CD4-positive, alpha-beta T cell (primary cell): ENCODE results near the gene CFAP43. TPM values are rescaled to one million over a fixed set of nuclear protein-coding genes. Genes with fewer than 3 reads are reported as not detected.

ENCODE experiments used
- ATAC-seq: fragments of 200-7000 bp; cut with Tn5 transposase; one replicate; pipeline ENCODE4 v1.10.0; 2022; ENCODE audit warnings: mild to moderate bottlenecking; ENCODE audit not compliant: poor library complexity
- CTCF ChIA-PET: fragments of 350-600 bp; sonication (Branson Sonifier 250); formaldehyde crosslinking; loops from one replicate; lab custom pipeline; 2021; ENCODE audit warnings: antibody characterized with exemption, inconsistent platforms; lab: Charles Lee
- POLR2A ChIA-PET: fragments of 350-600 bp; sonication (Branson Sonifier 250); formaldehyde crosslinking; loops from one replicate; lab custom pipeline; 2021; ENCODE audit warnings: antibody characterized with exemption, inconsistent platforms; lab: Charles Lee
- DNase-seq, 14 experiments: peaks; one replicate each; pipeline ENCODE4 v3.0.0-alpha.2; 2013 to 2020; ENCODE audit warnings: mixed read lengths in 2 of 14
- H3K27ac ChIP-seq, 2 donors: one replicate each; pipeline versions ENCODE4 v1.5.1 to v1.7.0; 2013; ENCODE audit warnings: low read length in 2 of 2, low read depth in 1 of 2, mild to moderate bottlenecking in 1 of 2
- H3K27me3 ChIP-seq, 2 experiments: 1 replicate in 1 of 2; 2 replicates in 1 of 2; pipeline versions ENCODE4 v1.6.1 to v1.7.0; 2013; ENCODE audit warnings: low read length in 2 of 2, control low read depth in 1 of 2, mild to moderate bottlenecking in 1 of 2, moderate library complexity in 1 of 2; ENCODE audit not compliant: insufficient read depth in 2 of 2, control insufficient read depth in 1 of 2
- H3K36me3 ChIP-seq: one replicate; pipeline ENCODE4 v1.6.1; 2013; ENCODE audit warnings: low read length, control low read depth; ENCODE audit not compliant: insufficient read depth
- H3K4me1 ChIP-seq: one replicate; pipeline ENCODE4 v1.6.1; 2013; ENCODE audit warnings: low read length, control low read depth; ENCODE audit not compliant: insufficient read depth
- H3K4me3 ChIP-seq: one replicate; pipeline ENCODE4 v1.5.1; 2013; ENCODE audit warnings: mild to moderate bottlenecking, low read length, moderate library complexity
- H3K9me3 ChIP-seq, 2 experiments: 1 replicate in 1 of 2; 2 replicates in 1 of 2; pipeline versions ENCODE4 v1.6.1 to v1.7.0; 2013; ENCODE audit warnings: low read length in 2 of 2, mild to moderate bottlenecking in 2 of 2, control low read depth in 1 of 2, moderate library complexity in 1 of 2; ENCODE audit not compliant: control insufficient read depth in 1 of 2, insufficient read depth in 1 of 2
- H3K27ac Mint-ChIP-seq: one replicate; pipeline ENCODE4 v1.8.0; 2020; ENCODE audit warnings: mixed read lengths
- H3K27me3 Mint-ChIP-seq: one replicate; pipeline ENCODE4 v1.8.0; 2021; ENCODE audit warnings: mixed read lengths
- H3K36me3 Mint-ChIP-seq: one replicate; pipeline ENCODE4 v1.8.0; 2021; ENCODE audit warnings: low read depth, mixed read lengths
- H3K4me1 Mint-ChIP-seq: one replicate; pipeline ENCODE4 v1.8.0; 2021; ENCODE audit warnings: low read depth, mixed read lengths
- H3K4me3 Mint-ChIP-seq: one replicate; pipeline ENCODE4 v1.8.0; 2020; ENCODE audit warnings: mild to moderate bottlenecking, mixed read lengths
- H3K9me3 Mint-ChIP-seq: one replicate; pipeline ENCODE4 v1.8.0; 2020; ENCODE audit warnings: mixed read lengths
- intact Hi-C, 2 experiments: fragments of 100-400 bp; cut with DNase I in 1 of 2; cut with micrococcal nuclease in 1 of 2; formaldehyde crosslinking; loops; one replicate each; pipeline versions ENCODE4 v1.15.1 to v1.9.0; 2023 to 2025; cut with DNase I, micrococcal nuclease
- total RNA-seq, 174 experiments: library from RNA in 2 of 174; stranded (reverse) in 2 of 174; gene quantifications; one replicate each; pipeline ENCODE4 v1.2.3 and lab custom pipeline; 2021 to 2026
- TF ChIP-seq, protein P1 (sequence below): fragments of 200-600 bp; IDR thresholded peaks from one replicate; pipeline ENCODE4 v1.8.0; 2022; ENCODE audit warnings: antibody characterized with exemption, mild to moderate bottlenecking

The CFAP43 gene
- total RNA-seq, 2 experiments from 2014 or later: not detected

DNA sequence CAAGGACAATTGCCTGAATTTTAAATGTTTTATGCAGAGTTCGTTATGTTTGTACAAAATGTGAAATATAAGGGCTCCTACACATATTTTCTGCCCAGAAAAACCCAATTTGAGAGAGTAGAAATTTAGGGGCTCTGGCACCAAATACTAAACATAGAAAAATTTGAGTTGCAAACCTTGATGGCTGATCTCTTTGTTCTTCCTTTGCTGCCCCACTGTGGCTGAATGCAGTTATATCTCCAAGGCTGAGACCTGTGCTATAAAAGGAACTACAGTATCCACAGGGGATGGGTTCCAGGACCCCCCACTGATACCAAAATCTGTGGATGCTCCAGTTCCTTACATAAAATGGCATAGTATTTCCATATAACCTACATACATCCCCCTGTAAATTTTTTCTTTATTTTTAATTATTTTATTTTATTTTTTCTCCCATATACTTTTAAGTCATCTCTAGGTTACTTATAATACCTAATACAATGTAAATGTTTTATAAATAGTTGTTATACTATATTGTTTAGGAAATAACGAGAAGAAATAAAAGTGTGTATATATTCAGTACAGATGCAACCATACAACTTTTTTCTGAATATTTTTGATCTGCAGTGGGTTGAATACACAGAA is 22.5 kb downstream of the CFAP43 start:
- H3K4me1 ChIP-seq: no peaks in the 10 kb centered on the region
- DNase-seq: peak in 13 of 14 experiments; percentile 7 to 67 (median 27)
- Mint-ChIP-seq H3K27ac (no peak overlapping the region), H3K4me3 (no peak overlapping the region), H3K4me1 (no peaks in the 10 kb centered on the region), H3K36me3 (no peaks in the 10 kb centered on the region), H3K9me3 (no peaks in the 10 kb centered on the region), H3K27me3 (peaks cover 20% of the 10 kb centered on the region)
- no peak overlapping the region for H3K27ac ChIP-seq
- peak; percentile 60 for ATAC-seq
- intact Hi-C loops: loop anchor here (1.0 to 5.0 kb wide), 5 partner anchors 162 to 497 kb away; no protein-coding TSS in a partner anchor
- H3K4me3 ChIP-seq: no peak overlapping the region
- H3K36me3 ChIP-seq: no peaks in the 10 kb centered on the region
- no peaks in the 10 kb centered on the region for H3K27me3 ChIP-seq
- CTCF ChIA-PET: no interaction called here
- H3K9me3 ChIP-seq: no peaks in the 10 kb centered on the region
- TF ChIP-seq, protein P1, sequence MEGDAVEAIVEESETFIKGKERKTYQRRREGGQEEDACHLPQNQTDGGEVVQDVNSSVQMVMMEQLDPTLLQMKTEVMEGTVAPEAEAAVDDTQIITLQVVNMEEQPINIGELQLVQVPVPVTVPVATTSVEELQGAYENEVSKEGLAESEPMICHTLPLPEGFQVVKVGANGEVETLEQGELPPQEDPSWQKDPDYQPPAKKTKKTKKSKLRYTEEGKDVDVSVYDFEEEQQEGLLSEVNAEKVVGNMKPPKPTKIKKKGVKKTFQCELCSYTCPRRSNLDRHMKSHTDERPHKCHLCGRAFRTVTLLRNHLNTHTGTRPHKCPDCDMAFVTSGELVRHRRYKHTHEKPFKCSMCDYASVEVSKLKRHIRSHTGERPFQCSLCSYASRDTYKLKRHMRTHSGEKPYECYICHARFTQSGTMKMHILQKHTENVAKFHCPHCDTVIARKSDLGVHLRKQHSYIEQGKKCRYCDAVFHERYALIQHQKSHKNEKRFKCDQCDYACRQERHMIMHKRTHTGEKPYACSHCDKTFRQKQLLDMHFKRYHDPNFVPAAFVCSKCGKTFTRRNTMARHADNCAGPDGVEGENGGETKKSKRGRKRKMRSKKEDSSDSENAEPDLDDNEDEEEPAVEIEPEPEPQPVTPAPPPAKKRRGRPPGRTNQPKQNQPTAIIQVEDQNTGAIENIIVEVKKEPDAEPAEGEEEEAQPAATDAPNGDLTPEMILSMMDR: peak; percentile 70
- POLR2A ChIA-PET: no interaction called here

DNA sequence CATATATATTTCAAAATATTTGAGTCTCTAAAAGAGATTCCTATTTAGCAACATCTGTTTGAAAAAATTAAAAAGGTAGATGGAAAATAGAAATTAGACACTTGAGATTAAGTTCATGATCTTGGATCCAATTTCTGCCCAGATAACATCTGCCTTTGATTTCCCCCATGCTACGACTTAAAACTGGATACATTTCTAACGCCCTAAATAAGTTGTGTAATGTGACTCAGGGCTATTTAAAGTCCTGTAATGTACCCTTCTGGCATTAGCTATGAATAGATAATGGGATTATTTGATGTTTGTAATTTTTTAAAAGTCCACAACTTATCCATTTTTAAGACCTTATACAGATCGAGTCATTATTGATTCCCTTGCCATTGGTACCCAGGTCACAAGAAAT is 23.4 kb downstream of the CFAP43 start:
- no peaks in the 10 kb centered on the region for H3K36me3 ChIP-seq
- no peaks in the 10 kb centered on the region for H3K9me3 Mint-ChIP-seq
- H3K36me3 Mint-ChIP-seq: no peaks in the 10 kb centered on the region
- peaks cover 20% of the 10 kb centered on the region for H3K27me3 Mint-ChIP-seq
- no peak overlapping the region for H3K27ac ChIP-seq
- no peak overlapping the region for H3K4me3 ChIP-seq
- intact Hi-C loops: loop anchor here (1.0 to 5.0 kb wide), 5 partner anchors 161 to 496 kb away; no protein-coding TSS in a partner anchor
- DNase-seq: no peak
- ChIA-PET POLR2A (no interaction called here), CTCF (no interaction called here)
- H3K4me1 ChIP-seq: no peaks in the 10 kb centered on the region
- H3K9me3 ChIP-seq: no peaks in the 10 kb centered on the region
- H3K27me3 ChIP-seq: no peaks in the 10 kb centered on the region
- TF ChIP-seq, protein P1: no peak
- no peak for ATAC-seq
- H3K4me1 Mint-ChIP-seq: no peaks in the 10 kb centered on the region
- H3K27ac Mint-ChIP-seq: no peak overlapping the region
- H3K4me3 Mint-ChIP-seq: no peak overlapping the region

DNA sequence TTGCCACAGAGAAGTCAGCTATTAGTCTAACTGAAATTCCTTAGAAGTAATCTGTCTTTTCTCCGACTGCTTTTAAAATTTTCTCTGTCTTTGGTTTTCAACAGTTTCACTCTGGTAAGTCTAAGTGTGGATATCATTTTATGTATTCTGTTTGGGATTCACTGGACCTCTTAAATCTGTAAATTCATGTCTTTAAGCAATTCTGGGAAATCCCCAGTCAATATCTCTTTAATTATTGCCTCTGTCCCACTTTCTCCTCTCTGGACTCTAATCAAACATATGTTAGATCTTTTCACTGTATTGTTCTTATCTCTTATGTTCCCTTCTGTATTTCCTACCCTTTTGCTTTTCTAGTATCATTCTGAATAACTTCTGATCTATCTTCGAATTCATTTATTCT is 29.9 kb downstream of the CFAP43 start:
- Histone ChIP-seq H3K36me3 (no peaks in the 10 kb centered on the region), H3K27ac (no peak overlapping the region), H3K27me3 (no peaks in the 10 kb centered on the region), H3K9me3 (no peaks in the 10 kb centered on the region), H3K4me3 (no peak overlapping the region), H3K4me1 (no peaks in the 10 kb centered on the region)
- ChIA-PET CTCF (no interaction called here), POLR2A (no interaction called here)
- H3K27me3 Mint-ChIP-seq: peaks cover 14% of the 10 kb centered on the region
- ATAC-seq (no peak), DNase-seq (no peak)
- no peak overlapping the region for H3K27ac Mint-ChIP-seq
- TF ChIP-seq, protein P1: no peak
- no peaks in the 10 kb centered on the region for H3K36me3 Mint-ChIP-seq
- no peak overlapping the region for H3K4me3 Mint-ChIP-seq
- H3K4me1 Mint-ChIP-seq: no peaks in the 10 kb centered on the region
- H3K9me3 Mint-ChIP-seq: peaks cover 3% of the 10 kb centered on the region
- intact Hi-C loops: no loop called here
